H4 (cell line): ENCODE results near the gene OR2W1. TPM values are rescaled to one million over a fixed set of nuclear protein-coding genes. Genes with fewer than 3 reads are reported as not detected.

Source experiments
- DNase-seq: peaks from one replicate; pipeline ENCODE4 v3.0.0-alpha.2; 2015; ENCODE audit warnings: low spot score
- total RNA-seq: library from RNA; depleted of rRNA; stranded (reverse); fragments of >200 nt; shearing (Covaris generic); gene quantifications from 2 replicates; pipeline ENCODE4 v1.2.3, GENCODE V29; 2014; rRNA removed

The OR2W1 gene
- total RNA-seq, result not detected in 2 replicates

- DNase-seq, result no peak
These were observed at the start of gene OR2W1 for GRCh38 chr6:29045075-29045474. Gene OR2W1, minus strand, starts transcription at chr6:29045175. Its CDS starts 0 bp downstream, at chr6:29045175.

GRCh38 chr6:29092957-29093356, 48.0 kb upstream of the OR2W1 start:
- DNase-seq, result no peak

- DNase-seq, result no peak
These were observed 42.2 kb upstream of the OR2W1 start, which contains the start of gene OR2B3 for GRCh38 chr6:29087213-29087612. Gene OR2B3, minus strand, starts transcription at chr6:29087313. Its CDS starts 65 bp downstream, at chr6:29087248.

- DNase-seq, result no peak
These were observed 37.5 kb upstream of the OR2W1 start for GRCh38 chr6:29082457-29082856.

GRCh38 chr6:29081312-29081711, 36.3 kb upstream of the OR2W1 start:
- no peak for DNase-seq

GRCh38 chr6:29079203-29079602, 34.2 kb upstream of the OR2W1 start:
- DNase-seq, result no peak

- peak; percentile 43 for DNase-seq
These were observed 27.1 kb upstream of the OR2W1 start for GRCh38 chr6:29071831-29072723.

- no peak for DNase-seq
These were observed 6.7 kb upstream of the OR2W1 start for GRCh38 chr6:29051680-29052079.

- DNase-seq, result no peak
These were observed 9.0 kb downstream of the OR2W1 start for GRCh38 chr6:29035951-29036350.

GRCh38 chr6:29028821-29029220, 16.2 kb downstream of the OR2W1 start:
- no peak for DNase-seq

- no peak for DNase-seq
These were observed 18.9 kb downstream of the OR2W1 start for GRCh38 chr6:29025927-29026585.

- no peak for DNase-seq
These were observed 23.5 kb downstream of the OR2W1 start for GRCh38 chr6:29021434-29021833.

GRCh38 chr6:29019629-29020028, 25.3 kb downstream of the OR2W1 start:
- DNase-seq, result no peak

GRCh38 chr6:29017428-29017802, 27.6 kb downstream of the OR2W1 start:
- DNase-seq, result no peak

- peak; percentile 67 for DNase-seq
These were observed 28.2 kb downstream of the OR2W1 start for GRCh38 chr6:29016559-29017427.

GRCh38 chr6:29014729-29015608, 30.0 kb downstream of the OR2W1 start:
- DNase-seq, result no peak

GRCh38 chr6:29011276-29011734, 33.7 kb downstream of the OR2W1 start:
- peak; percentile 19 for DNase-seq

- no peak for DNase-seq
These were observed 35.6 kb downstream of the OR2W1 start for GRCh38 chr6:29009358-29009757.

GRCh38 chr6:29008089-29008488, 36.9 kb downstream of the OR2W1 start:
- no peak for DNase-seq

GRCh38 chr6:29005183-29005885, 39.6 kb downstream of the OR2W1 start, which contains the start of gene ZNF311:
Gene ZNF311, minus strand, starts transcription at chr6:29005315. Its CDS starts 1,361 bp downstream, at chr6:29003954.
- DNase-seq, result peak; percentile 85
